ENCODE results near the gene TCERG1L.
"Not testable (repeated sequence)": the region's sequence is repeated elsewhere in the genome, so short reads cannot be mapped to it uniquely, and the experiment has no call there.

Gene TCERG1L

DNA sequence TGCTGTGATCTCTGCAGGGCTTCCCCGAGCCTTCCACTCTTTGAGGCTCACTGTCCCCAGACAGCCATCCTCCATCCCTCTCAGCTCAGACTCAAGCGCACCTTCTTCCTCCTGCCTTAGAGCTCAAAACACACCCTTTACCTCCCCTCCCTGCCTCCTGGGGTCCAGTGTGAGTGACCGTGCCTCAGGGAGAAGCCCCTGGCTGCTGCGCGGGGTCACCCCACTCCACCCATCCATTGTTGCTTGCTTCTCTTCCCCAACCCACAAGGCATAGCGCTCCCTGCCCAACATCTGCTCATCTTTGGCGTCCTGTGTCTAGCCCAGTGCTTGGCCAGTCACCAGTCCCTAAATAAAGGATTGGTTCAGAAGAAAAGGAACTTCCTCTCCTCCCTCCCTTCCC, 170.3 kb downstream of the TCERG1L start:
- DNase-seq: no peak

DNA sequence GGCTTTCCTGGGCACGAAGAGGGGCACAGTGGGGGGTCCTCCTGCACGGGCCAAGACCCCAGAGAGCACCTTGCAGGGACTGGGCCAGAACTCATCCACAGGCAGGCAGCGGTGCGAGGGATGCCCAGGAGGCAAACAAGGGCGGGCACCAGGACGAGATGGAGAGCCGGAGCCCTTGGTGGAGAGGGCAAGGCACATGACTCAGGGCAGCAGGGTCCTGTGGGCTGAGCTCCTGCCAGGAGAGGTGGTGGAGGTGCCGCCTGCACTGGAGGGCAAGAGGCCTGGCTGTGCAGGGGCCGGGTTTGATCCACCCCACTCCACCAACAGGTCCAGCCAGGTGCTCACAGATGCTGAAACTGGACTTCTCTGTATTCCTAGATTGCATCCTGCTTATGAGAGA, 170.9 kb downstream of the TCERG1L start:
- DNase-seq: no peak

DNA sequence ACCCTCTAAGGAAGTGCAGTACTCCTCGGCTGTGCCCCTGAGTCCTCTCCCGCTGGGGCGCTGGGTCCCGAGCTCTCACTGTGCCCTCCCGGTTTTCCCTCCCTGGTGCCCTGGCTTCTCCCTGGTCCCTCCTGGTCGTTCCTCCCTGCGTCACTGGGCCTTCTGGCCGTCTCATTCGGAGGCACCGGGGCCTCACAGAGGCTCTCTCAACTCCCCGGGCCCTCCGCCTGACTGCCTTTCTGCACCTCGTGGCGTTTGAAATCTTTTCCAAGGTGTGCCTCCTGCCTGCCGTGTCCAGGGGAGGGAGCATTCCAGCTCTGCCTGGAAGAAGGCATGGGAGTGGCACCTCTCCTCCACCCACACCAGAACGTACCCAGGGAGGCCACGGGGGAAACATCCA, 174.3 kb downstream of the TCERG1L start:
- DNase-seq: no peak

DNA sequence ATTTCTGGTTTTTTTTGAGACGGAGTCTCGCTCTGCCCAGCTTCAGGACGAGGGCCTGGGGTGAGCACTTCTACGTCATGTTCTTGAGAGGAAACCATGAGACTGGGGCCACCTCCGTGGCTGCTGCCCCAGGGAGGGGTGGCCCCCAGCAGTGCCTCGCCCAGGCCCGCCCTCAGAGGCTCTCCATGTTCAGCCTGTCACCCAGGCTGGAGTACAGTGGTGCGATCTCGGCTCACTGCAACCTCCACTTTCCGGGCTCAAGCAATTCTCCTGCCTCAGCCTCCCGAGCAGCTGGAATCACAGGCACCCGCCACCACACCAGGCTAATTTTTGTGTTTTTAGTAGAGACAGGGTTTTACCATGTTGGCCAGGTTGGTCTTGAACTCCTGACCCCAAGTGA, 175.2 kb downstream of the TCERG1L start:
- not testable (repeated sequence) for DNase-seq

DNA sequence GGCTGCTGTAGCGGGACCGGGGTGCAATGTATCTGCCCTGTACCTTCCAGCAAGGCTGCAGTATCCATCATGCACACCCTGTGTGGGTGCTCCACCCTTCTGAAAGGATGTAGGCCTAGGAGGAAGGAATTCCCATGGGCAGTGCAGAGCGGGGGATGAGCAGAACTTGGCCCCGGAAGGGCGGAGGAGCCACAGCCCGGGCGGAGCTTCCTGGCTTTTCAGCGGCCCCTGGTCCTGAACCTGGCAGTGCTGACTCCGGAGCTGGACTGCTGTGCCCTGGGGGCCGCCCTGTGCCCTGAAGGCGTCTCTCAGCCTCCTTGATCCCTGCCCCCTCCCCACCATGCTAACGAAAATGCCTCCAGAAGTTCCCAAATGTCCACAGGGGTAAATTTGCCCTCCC, 175.8 kb downstream of the TCERG1L start:
- DNase-seq: no peak

DNA sequence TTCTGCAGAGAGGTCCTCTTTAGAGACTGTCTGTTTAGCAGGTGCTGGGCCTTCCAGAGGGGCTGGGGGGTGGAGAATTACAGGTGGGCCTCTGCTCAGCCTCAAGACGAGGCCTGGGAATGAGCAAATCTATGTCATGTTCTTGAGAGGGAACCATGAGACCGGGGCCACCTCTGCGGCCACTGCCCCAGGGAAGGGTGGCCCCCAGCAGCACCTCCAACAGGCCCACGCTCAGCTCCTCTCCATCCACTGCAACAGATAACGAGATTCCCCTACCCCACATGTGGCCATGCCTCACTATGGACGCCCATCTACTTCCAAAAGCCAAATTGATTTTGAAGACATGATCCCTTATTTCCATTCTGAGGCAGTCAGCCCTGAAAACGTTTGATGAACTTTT, 176.9 kb downstream of the TCERG1L start:
- no peak for DNase-seq

DNA sequence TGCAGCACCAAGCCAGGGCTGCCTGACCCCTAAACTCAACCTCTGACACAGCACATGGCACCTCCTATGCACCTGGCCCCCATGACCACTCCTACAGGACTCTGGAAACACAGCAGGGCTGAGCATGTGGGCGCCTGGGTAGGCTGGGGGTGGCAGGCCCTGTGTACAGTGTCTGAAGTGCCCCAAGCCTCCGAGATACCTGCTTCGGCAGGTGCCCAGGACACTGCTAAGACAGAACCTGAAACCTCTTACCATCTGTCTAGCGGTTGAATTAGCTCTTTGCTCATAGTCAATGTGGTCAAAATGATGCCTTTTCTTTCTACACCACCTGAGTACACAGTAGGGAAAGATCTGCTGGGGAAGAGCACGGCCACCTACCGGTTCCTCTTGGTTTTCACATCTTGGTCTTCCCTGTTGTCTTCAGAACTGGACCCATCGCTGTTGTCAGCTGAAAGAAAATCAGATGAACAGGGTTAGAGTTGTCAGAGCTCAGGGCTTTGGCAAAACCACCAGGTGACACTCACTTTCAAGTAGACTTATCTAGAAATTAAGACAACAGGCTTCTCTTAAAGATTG, 177.4 kb downstream of the TCERG1L start:
- DNase-seq: no peak

DNA sequence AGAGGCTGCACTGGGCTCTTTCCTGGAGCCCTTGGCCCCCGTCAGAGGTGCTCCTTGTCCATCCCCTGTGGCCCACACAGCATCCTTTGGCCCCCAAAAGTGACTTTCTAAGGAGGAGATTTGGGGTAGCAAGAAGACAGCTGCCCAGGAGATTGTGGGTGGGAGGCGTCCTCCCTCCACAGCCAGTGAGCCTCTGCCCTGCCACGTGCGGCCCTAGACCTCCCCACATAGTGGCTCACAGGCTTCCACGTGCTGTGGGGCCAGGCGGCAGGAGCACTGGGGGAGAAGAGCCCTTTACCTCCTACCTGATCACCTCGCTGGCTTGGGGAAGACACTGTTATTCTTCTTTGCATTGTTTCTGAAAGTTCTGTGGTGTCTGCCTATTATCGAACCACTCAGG, 178.8 kb downstream of the TCERG1L start:
- no peak for DNase-seq

DNA sequence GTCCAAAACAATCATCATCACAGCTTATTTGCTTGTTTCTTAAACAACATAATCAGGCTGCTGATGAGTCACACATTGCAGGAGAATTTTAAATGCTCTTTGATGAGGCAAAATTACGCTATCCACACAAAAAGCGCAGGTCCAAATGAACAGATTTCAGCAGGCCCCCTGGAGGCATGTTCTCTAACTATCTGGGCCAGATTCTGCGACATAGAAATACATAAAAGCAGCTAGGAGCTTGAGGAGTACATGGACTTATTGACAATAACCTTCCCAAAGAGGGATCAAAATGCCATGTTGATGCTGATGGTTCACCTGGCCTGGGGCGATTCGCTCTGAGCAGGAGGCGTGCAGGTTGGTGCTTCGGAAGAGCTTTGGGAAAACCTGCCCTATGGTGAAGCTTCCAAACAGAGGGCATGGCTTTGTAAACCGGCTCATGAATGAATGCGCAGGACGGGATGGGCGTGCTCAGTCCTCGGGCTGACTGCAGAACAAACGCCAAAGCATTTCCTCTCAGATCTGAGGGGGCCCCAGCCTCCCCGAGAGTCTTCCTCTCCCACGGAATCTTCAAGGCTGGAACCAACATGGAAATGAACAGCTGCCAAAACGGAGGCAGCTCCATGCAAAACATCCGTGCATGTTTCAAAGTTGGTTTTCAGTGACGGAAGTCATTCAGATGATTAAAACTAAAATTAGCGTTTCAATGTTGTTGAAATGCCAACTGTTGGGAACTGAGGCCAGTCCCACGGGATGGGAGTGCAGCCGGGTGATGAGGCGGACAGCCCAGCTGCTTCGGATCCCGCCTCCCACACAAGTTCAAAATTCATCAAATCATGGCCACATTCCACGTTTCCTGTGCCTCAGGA, 179.6 kb downstream of the TCERG1L start:
- DNase-seq: no peak

DNA sequence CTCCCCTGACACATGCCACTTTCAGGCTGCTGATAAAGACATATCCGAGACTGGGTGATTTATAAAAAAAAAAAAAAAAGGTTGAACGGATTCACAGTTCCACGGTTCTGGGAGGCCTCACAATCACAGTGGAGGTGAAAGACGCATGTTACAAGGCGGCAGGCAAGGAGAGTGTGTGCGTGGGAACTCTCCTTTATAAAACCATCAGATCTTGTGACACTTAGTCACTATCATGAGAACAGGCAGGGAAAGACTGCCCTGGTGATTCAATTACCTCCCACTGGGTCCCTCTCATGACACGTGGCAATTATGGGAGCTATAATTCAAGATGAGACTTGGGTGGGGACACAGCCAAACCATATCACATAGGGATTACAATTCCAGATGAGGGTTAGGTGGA, 181.5 kb downstream of the TCERG1L start:
- no peak for DNase-seq

DNA sequence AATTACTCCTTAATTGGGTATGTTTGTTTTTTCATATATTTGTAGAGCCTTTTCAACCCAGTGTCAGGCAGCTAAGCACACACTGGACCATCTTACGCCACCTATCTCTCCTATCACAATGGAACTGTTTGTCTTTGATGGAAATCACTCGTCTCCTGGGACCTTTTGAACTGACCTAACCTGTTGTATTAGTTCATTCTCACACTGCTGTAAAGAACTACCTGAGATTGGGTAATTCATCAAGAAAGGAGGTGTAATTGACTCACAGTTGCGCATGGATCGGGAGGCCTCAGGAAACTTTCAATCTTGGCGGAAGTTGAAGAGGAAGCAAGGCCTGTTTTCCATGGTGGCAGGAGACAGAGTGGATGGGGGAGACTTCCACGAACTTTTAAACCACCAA, 182.0 kb downstream of the TCERG1L start:
- DNase-seq: no peak

DNA sequence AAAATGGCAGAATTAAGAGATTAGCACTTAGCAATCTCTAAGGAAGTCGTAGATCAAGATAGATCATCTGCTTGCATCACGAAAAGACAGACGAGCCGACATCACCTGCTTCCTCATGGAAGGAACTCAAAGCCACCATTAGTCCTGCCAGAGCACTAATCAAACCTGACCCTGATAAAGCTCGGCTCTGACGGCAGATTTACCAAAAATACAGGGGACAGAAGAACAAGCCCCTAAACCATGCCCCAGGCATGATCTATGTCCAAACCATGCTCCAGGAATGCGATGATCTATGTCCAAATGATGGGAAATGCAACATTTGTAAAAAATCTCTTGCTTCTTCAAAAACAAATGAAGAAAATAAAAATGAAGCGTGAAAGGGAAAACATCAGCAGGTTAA, 182.8 kb downstream of the TCERG1L start:
- no peak for DNase-seq

DNA sequence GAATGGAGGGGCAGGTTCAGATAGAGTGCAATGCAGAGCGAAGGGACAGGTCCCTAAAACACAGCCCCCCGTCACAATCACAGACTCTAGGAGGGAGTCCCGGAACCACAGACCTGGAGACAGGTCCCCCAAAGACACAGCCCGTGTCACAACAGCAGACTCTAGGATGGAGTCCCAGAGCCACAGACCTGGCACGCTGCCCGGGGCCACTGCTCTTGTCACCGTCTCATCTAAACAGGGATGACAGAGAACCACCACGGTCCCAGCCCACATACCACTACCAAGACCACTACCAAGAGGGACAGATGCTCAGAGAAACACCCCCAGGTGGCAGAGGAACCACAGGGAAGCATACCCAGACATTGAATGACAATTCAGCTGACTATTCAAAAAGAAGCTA, 183.9 kb downstream of the TCERG1L start:
- DNase-seq: no peak

DNA sequence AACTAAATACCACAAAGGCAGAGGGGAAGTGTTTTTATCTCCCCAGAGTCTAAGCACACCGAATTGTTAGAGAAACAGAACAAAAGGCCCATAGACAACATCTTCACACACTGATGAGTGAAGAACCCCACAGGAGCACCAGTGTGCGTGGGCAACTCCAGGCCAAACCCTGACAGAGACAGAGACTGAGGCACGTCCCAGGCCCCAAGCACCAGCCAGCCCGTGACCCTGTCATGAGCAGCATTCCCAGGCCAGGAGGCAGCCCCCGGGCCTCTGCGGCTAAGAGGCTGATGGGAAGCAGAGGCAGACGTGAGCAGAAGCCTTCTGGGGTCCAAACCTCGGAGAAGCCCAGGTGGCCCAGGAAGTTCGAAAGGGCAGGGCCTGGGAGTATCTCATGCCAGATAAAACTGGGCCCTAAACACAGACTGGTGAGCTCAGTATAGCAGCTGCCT, 184.4 kb downstream of the TCERG1L start:
- DNase-seq: no peak

DNA sequence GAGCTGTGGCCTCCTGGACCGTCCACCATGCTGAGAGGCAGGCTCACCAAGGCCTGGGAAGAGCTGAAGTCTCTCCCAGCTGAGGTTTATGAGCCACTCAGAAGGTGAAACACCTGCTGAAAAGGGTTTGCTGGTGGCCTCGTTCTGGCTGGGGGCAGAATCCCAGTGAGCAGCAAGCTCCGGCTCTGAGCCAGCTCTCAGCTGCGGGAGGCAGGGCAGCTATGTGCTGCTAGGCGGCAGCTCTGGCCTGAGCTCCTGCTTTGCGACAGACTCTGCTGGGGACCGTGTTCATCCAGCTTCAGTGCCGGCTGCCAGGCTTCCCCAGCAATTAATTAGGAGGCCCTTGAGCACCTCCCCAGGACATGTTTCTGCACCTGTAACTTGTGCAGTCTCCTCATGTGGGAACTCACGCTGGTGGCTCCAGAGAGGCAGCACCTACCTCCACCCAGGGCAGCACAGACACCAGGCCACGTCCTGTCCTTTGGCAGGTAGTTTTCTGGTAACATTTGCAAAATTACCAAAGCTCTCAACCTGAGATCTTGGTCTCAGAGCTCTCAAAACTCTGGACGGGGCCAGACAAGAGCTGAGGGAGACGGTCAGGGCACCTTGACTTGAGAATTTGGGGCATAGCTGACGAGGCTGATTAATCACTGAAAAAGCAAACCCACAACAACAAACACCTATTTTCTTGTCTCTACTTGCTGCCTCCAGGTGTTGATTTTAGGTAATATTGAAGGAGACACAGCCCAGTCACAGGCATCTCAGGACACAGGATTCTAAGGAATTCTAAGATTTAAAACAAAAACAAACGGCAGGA, 185.0 kb downstream of the TCERG1L start:
- no peak for DNase-seq

DNA sequence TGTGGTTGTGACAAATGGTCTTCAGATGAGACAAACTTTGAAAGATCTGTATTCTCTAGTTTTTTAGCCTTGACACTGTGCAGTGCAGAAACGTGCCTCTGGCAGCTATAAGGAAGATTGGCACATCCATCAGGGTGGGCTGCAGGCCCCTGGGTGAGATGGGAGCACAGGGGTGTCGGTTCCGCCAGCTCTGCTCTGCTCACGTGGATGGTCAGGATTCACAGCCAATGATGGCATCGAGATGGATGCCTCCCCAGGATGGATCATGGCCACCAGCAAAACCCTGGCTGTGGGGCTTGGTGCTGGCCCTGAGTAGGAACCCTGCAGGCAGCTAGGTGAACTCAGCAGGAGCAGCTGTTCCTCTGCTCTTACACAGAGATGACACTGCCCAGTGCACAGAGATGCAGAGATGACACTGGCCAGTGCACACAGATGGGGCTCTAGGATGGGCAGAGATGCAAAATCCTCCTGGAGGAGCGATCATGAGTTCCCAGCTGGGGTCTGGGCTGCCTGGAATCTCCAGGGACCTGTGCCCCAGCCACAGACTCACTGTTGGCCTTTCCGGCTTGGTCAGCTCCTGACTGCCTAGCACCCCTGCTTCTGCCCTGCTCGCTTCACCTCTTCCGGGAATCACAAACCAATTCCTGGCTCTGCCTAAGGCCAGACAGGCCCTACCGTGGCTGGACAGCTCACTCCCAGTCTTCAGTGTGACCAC, 185.9 kb downstream of the TCERG1L start:
- no peak for DNase-seq

DNA sequence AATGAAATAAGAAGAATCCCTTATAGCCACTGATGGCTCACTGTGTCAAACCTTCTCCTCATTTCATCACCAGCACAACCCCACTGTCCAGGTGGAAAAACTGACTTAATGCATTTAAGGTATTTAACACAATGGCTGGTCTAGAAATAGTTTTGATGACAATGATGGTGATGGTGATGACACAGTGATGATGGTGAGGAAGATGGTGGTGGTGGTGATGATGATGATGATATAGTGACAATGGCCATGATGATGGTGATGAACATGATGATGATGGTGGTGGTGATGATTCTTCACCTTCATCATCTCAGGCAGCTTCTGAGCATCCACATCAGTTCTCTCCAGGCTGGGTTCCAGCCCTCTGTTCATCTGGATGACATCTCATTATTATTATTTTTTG, 186.6 kb downstream of the TCERG1L start:
- DNase-seq: no peak

DNA sequence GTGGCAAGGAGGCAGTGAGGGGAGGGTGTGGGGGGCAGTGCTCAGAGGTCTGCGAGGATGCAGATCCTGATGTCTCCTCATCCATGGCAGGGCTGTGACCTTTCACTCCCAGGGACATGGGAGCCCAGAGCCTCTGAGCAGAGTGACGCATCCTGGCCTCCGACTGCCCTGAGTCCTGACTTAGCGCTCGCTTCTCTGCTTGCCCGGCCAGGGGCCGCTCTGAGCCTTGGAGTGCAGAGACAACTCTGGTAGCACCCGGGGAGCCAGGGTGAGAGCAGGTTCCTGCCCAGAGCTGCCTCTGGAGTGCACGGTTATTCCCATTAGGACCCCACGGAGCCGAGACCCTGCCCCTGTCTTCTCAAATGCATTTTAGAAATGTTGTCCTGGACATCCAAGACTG, 188.0 kb downstream of the TCERG1L start:
- no peak for DNase-seq

DNA sequence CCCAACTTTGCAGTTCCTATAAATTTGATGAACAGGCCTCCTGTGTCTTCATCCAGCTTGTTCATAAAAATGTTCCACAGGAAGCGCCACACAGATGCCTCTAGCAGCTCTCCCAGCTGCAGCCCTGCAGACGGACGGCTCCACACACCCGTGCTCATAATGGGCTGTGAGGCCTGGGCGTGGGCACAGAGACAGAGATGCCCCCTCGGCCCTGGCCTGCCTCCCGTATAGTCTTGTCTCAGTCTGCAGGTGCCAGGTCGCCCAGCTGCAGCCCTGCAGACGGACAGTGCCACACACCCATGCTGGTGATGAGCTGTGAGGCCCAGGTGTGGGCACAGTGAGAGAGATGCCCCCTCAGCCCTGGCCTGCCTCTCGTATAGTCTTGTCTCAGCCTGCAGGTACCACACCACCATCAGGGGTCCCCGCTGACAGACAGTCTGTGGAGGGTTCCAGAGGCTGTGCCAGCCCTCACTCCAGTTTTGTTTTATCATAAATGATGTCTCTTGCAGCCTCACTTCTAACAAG, 189.9 kb downstream of the TCERG1L start:
- DNase-seq: no peak

DNA sequence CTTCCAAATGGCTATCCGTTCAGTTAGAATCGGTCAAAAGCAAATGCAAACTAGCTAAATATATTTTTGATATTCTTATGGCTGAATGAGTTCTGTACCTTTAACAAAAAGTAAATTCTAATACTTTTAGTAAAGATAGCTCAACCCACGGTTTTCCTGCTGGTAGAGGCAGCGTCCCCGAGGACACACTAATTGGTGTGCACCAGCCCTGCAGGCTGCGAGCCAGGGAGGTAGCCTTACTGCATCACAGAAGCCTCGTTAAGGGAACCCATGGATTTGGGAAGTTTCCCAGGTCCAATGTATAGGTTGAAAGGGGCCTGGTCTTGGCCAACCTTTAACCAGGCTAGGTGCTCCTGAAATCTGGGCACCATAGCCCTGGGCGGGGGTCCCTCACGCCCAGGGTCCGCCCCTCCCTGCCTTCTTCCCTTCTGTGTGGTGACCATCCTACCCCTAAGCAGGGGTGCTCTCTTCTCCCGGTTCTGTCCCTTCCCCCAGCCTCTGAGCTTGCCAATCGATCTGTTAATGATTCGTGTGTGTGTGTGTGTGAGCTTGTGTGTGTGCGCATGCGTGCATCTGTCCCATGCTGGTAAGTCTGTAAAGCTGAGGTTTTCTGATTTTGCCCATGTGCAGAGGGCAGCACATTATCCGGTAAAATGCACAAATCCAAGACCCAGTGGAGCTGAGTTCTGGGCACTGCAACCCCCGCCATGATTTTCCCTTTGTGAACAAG, 191.7 kb downstream of the TCERG1L start:
- DNase-seq: no peak

DNA sequence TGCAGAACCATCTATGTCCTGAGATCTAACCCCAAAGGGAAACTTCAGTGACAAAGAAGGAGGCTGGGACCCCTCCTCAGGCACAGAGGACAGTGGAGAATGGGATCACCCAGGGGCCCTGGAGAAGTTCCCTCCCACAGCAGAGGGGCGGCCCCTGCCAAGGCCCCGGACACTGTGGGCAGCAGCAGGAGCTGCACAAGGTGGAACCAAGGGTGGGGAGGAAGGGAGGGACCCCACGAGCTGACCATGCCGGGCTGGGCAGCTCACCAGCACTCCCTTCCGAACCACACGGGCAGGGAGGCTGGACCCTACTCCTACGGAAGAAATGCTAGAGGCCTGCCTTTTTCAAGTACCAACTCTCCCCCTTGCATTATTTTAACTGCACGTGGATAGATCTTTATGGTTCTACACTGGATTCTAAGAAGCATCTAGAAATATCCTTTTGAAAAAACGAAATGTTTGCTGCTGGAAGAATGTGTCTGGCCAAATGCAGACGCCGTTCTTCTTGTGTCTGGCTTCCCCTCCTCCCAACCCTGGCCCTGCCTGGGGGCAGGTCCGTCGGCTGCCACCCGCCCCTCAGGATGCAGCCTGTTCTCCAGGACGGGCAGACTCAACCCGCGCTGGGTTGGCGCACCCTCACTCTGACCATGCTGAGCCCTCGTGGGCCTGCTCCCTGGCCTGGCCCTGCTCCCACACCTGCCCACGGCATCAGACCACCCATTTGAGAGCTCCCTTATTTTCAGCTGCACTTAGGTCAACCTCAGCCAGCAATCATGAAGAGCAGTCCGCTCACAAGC, 193.9 kb downstream of the TCERG1L start:
- no peak for DNase-seq
